Measurements from ENCODE around the gene TMEM141. TPM values are rescaled to one million over a fixed set of nuclear protein-coding genes. Genes with fewer than 3 reads are reported as not detected.
A peak's percentile ranks its signal among the peaks of the same experiment; 100 is the strongest.
"Not testable (repeated sequence)": the region's sequence is repeated elsewhere in the genome, so short reads cannot be mapped to it uniquely, and the experiment has no call there.

The TMEM141 gene
- total RNA-seq, 1 donor, result 30.8 TPM

DNA sequence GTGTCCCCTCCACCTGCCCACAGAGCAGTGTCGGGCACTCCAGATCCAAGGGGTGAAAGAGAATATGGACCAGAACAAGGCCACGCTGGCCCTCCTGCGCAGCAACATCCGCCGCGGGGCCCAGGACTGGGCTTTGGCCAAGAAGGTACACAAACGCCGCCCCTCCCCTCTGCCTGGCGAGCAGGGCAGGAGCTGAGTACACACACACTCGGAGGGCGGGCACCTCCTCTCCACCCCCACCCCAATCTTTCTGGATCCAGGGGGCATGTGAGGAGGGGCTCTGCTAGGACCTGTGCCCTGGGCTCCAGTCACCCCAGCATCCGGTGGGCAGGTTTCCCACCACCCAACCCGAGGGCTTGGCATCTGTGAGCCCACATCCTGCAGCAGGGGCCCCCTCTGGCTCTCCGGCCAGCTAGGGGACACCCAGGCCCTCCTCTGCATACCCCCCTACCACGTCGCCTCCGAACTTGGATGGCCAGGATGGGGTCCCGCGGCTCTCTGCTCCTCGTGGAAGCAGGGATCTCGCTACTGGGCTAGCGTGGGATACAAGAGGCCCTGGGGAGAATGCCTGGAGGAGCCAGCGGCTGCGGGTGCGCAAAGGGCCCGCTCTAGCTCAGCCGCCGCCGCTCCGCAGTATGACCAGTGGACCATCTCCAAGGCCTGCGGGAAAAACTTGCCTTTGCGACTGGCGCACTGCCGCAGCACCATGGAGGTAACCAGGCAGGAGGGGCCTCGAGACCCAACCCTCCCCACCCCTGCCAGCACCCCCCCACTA, 8.1 kb downstream of the TMEM141 start:
- no peak for DNase-seq (ENCODE audit: low read depth)
- no peak for TF ChIP-seq CTCF (IDR thresholded peaks at IDR 0.05; ENCODE audit: insufficient read depth, low read length)

GRCh38 chr9:136799854-136800657, 8.9 kb downstream of the TMEM141 start:
- no peak for TF ChIP-seq CTCF (IDR thresholded peaks at IDR 0.05; ENCODE audit: insufficient read depth, low read length)
- DNase-seq (ENCODE audit: low read depth), result peak; percentile 18
- H3K4me3 ChIP-seq (ENCODE audit: low read depth, low read length), result no peak overlapping the region

More for the DNA sequence above, 8.1 kb downstream of the TMEM141 start:
- no peak overlapping the region for H3K4me3 ChIP-seq (ENCODE audit: low read depth, low read length)

- no peak for TF ChIP-seq CTCF (IDR thresholded peaks at IDR 0.05; ENCODE audit: insufficient read depth, low read length)
- DNase-seq (ENCODE audit: low read depth), result no peak
- no peak overlapping the region for H3K4me3 ChIP-seq (ENCODE audit: low read depth, low read length)
Measured at GRCh38 chr9:136802321-136802720, 11.2 kb downstream of the TMEM141 start.

- not testable (repeated sequence) for DNase-seq (ENCODE audit: low read depth); H3K4me3 ChIP-seq (ENCODE audit: low read depth, low read length)
Measured at GRCh38 chr9:136803009-136803550, 11.9 kb downstream of the TMEM141 start.

GRCh38 chr9:136803551-136804508, 12.7 kb downstream of the TMEM141 start:
- no peak for TF ChIP-seq CTCF (IDR thresholded peaks at IDR 0.05; ENCODE audit: insufficient read depth, low read length)
- no peak overlapping the region for H3K4me3 ChIP-seq (ENCODE audit: low read depth, low read length)
- no peak for DNase-seq (ENCODE audit: low read depth)

DNA sequence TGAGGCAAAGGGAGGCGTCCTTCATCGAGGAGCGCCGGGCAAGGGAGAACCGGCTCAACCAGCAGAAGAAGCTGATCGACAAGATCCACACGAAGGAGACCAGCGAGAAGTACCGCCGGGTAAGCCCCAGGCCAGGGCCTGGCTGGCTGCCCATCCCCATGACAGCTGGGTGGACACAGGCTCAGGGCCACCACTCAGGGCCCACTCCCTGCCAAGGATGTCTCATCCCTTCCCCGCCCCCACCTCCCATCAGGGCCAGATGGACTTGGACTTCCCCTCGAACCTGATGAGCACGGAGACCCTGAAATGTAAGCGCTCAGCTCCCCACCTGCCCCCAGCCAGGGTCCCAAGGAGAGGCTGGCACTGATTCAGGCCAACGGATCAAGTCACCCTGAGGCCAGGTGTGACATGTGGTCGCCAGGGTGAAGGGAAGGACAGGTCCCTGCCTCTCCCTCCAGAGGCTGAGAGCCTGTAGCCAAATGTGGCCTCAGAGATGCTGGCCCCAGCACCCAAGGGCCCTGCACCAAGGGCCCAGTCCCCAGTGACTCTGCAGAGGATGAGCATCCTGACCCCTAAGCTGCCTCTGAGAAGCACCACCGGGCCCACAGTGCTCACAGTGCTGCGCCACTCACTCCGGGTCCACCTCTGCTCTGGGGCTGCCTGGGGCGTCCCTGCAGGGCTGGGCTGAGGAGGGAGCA, 13.5 kb downstream of the TMEM141 start:
- no peak for DNase-seq (ENCODE audit: low read depth)
- no peak overlapping the region for H3K4me3 ChIP-seq (ENCODE audit: low read depth, low read length)
- TF ChIP-seq CTCF (IDR thresholded peaks at IDR 0.05; ENCODE audit: insufficient read depth, low read length), result no peak
